ENCODE results near the gene ARHGAP24. TPM values are rescaled to one million over a fixed set of nuclear protein-coding genes. Genes with fewer than 3 reads are reported as not detected.

The ARHGAP24 gene
- total and polyA plus RNA-seq, 10 of the 15 experiments (the other 5 are each of a cell fraction or from before 2014, with no cell fraction given): 0.10 to 4.2 (median 0.52) TPM

DNA sequence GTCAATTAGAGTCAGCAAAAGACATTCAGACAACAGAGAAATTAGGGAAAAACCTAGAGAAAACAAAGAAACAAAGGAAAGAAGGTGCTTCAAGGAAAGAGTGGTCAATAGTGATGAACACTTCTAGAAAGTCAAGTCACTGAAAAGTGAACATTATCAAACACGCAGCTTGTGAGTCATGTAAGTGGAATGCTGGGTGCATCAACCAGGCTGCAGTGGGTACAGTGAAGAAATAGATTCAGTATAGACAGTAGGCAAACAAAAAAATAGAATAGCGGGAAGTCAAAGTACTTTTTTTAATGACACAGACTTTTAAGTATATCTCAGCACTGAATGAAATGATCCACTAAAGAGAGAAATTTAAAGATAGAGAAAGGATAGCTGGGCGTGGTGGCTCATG is 245.8 kb downstream of the ARHGAP24 start (continued):
- TF ChIP-seq SRF (IDR thresholded peaks at IDR 0.05; ENCODE audit: low read depth in 2 of 2, low read length in 2 of 2) (no peak), NR2C2 (IDR thresholded peaks at IDR 0.05; ENCODE audit: borderline replicate concordance, control insufficient read depth, insufficient read length, low read depth) (no peak)

DNA sequence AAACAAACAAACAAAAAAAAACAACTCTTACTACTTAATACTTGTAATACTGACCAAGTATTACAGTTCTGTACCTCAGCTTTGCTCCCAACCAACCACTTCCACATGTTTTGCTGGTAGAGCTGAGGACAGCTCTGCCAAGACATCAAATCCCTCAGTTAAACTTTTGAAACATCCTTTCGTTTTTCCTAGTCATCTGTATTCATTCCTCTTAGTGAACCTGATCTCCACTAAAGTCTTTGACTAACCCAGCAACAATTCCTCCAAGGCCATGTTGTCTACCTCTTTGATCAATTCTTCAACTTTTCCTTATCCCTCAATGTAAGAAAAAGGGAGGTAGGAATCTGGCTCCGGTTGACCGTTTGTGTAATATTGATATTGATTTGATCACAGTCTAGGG is 247.5 kb downstream of the ARHGAP24 start:
- in situ Hi-C loops (cut with MboI) (no loop called here), intact Hi-C loops (cut with micrococcal nuclease; ENCODE audit: unreplicated experiment) (no loop called here)
- H3K9me3 ChIP-seq (replicated peaks; ENCODE audit: control insufficient read depth, insufficient read depth, low read length): no peaks in the 10 kb centered on the region
- no TSS peak for BruUV-seq (replicated peaks)
- no peak for TF ChIP-seq NFYB (IDR thresholded peaks at IDR 0.05; ENCODE audit: insufficient read depth, low read depth, low read length)
- TF ChIP-seq CBX5 (IDR thresholded peaks at IDR 0.05; ENCODE audit: low read depth): no peak
- TF ChIP-seq POLR2AphosphoS2 (IDR thresholded peaks at IDR 0.05; ENCODE audit: low read depth, low read length): no peak
- TF ChIP-seq MTA3 (IDR thresholded peaks at IDR 0.05; ENCODE audit: borderline replicate concordance, low read length): no peak
- no peak for TF ChIP-seq RELA (IDR thresholded peaks at IDR 0.05; ENCODE audit: borderline replicate concordance, partially characterized antibody)
- TF ChIP-seq POLR2AphosphoS5 (IDR thresholded peaks at IDR 0.05; ENCODE audit: low read length): no peak
- no peak for TF ChIP-seq BCL11A (IDR thresholded peaks at IDR 0.05; ENCODE audit: low read depth, low read length)
- TF ChIP-seq RCOR1 (conservative IDR thresholded peaks at IDR 0.05; ENCODE audit: low read depth, low read length): no peak
- no peak for TF ChIP-seq TARDBP (IDR thresholded peaks at IDR 0.05; ENCODE audit: borderline replicate concordance)
- no peak for TF ChIP-seq CEBPB (IDR thresholded peaks at IDR 0.05; ENCODE audit: borderline replicate concordance in 1 of 2, low read depth in 2 of 2, low read length in 2 of 2)
- TF ChIP-seq MEF2B (IDR thresholded peaks at IDR 0.05; ENCODE audit: partially characterized antibody, poor library complexity, severe bottlenecking): no peak
- ChIA-PET RAD21 (ENCODE audit: unreplicated experiment) (no interaction called here), SMC1A (ENCODE audit: uncharacterized antibody, unreplicated experiment) (interaction anchor here (1.0 to 2.3 kb wide), 2 partner anchors 16 to 25 kb away, joined by 3 to 5 read pairs; no protein-coding TSS in a partner anchor), POLR2A (no interaction called here), CTCF (no interaction called here)
- H3K9ac ChIP-seq (ENCODE audit: control insufficient read depth, insufficient read depth, low read length): no peak overlapping the region
- H3K27ac ChIP-seq (ENCODE audit: control insufficient read depth, insufficient read depth): no peak overlapping the region
- H3K4me3 ChIP-seq: no peak overlapping the region
- DNase-seq (ENCODE audit: low read depth, low spot score) (no peak), FAIRE-seq (no peak), ATAC-seq (no peak)
- no peaks in the 10 kb centered on the region for H3K36me3 ChIP-seq (ENCODE audit: control insufficient read depth in 2 of 2, insufficient read depth in 2 of 2, low read length in 1 of 2)
- H4K20me1 ChIP-seq (ENCODE audit: control insufficient read depth, insufficient read depth): no peaks in the 10 kb centered on the region
- peaks cover 20% of the 10 kb centered on the region for H3K4me1 ChIP-seq (ENCODE audit: control insufficient read depth, insufficient read depth, low read length)
- H3K4me2 ChIP-seq (ENCODE audit: control insufficient read depth, insufficient read depth): no peak overlapping the region
- H3K27me3 ChIP-seq (replicated peaks in 1 of 2; ENCODE audit: control insufficient read depth in 2 of 2, insufficient read depth in 2 of 2, low read length in 1 of 2): no peaks in the 10 kb centered on the region
- H2AFZ ChIP-seq (ENCODE audit: control insufficient read depth, low read depth, low read length): no peak overlapping the region
- WGBS (ENCODE audit: insufficient coverage, insufficient replicate concordance, low lambda C conversion rate, missing lambda C conversion rate): 62% methylated on average over 3 of the region's 3 CpGs
- no peaks in the 10 kb centered on the region for H3K79me2 ChIP-seq (ENCODE audit: control insufficient read depth, insufficient read depth, low read length)
